ENCODE data around the gene GPRC5A. TPM values are rescaled to one million over a fixed set of nuclear protein-coding genes. Genes with fewer than 3 reads are reported as not detected.

GPRC5A gene
- polyA plus RNA-seq, 4 donors = 8.4 to 10.5 (median 9.7) TPM

GRCh38 chr12:12883369-12884001, 7.9 kb upstream of the GPRC5A start:
- no peak for DNase-seq (ENCODE audit: low read depth in 4 of 4, low spot score in 3 of 4)

GRCh38 chr12:12885096-12885792, 6.1 kb upstream of the GPRC5A start:
- DNase-seq (ENCODE audit: low read depth in 4 of 4, low spot score in 3 of 4) = peak in 1 of 4 donors; percentile 16

GRCh38 chr12:12887471-12887870, 3.9 kb upstream of the GPRC5A start:
- no peak for DNase-seq (ENCODE audit: low read depth in 4 of 4, low spot score in 3 of 4)

- DNase-seq (ENCODE audit: low read depth in 4 of 4, low spot score in 3 of 4) = no peak
These were observed 1.7 kb upstream of the GPRC5A start for GRCh38 chr12:12889701-12890100.

- peak; percentile 42 to 69 (median 56) for DNase-seq (ENCODE audit: low read depth in 4 of 4, low spot score in 3 of 4)
These were observed 751 bp upstream of the GPRC5A start for GRCh38 chr12:12890543-12891079.

GRCh38 chr12:12891881-12892355, 556 bp downstream of the GPRC5A start:
- no peak for DNase-seq (ENCODE audit: low read depth in 4 of 4, low spot score in 3 of 4)

GRCh38 chr12:12892681-12893141, 1.3 kb downstream of the GPRC5A start:
- no peak for DNase-seq (ENCODE audit: low read depth in 4 of 4, low spot score in 3 of 4)

GRCh38 chr12:12893438-12893837, 2.1 kb downstream of the GPRC5A start:
- no peak for DNase-seq (ENCODE audit: low read depth in 4 of 4, low spot score in 3 of 4)

GRCh38 chr12:12896260-12896659, 4.9 kb downstream of the GPRC5A start:
- no peak for DNase-seq (ENCODE audit: low read depth in 4 of 4, low spot score in 3 of 4)

- no peak for DNase-seq (ENCODE audit: low read depth in 4 of 4, low spot score in 3 of 4)
These were observed 5.9 kb downstream of the GPRC5A start for GRCh38 chr12:12897302-12897701.

GRCh38 chr12:12898136-12898717, 6.9 kb downstream of the GPRC5A start:
- DNase-seq (ENCODE audit: low read depth in 4 of 4, low spot score in 3 of 4) = no peak

- DNase-seq (ENCODE audit: low read depth in 4 of 4, low spot score in 3 of 4) = no peak
These were observed 7.6 kb downstream of the GPRC5A start for GRCh38 chr12:12898911-12899511.

- DNase-seq (ENCODE audit: low read depth in 4 of 4, low spot score in 3 of 4) = no peak
These were observed 8.4 kb downstream of the GPRC5A start for GRCh38 chr12:12899530-12900380.

GRCh38 chr12:12900786-12901157, 9.4 kb downstream of the GPRC5A start:
- DNase-seq (ENCODE audit: low read depth in 4 of 4, low spot score in 3 of 4) = no peak

GRCh38 chr12:12901158-12901791, 9.9 kb downstream of the GPRC5A start:
- DNase-seq (ENCODE audit: low read depth in 4 of 4, low spot score in 3 of 4) = no peak

GRCh38 chr12:12902036-12902435, 10.7 kb downstream of the GPRC5A start:
- no peak for DNase-seq (ENCODE audit: low read depth in 4 of 4, low spot score in 3 of 4)

- no peak for DNase-seq (ENCODE audit: low read depth in 4 of 4, low spot score in 3 of 4)
These were observed 12.6 kb downstream of the GPRC5A start for GRCh38 chr12:12903642-12904609.

GRCh38 chr12:12907552-12907951, 16.2 kb downstream of the GPRC5A start:
- DNase-seq (ENCODE audit: low read depth in 4 of 4, low spot score in 3 of 4) = no peak

GRCh38 chr12:12908252-12908651, 16.9 kb downstream of the GPRC5A start:
- DNase-seq (ENCODE audit: low read depth in 4 of 4, low spot score in 3 of 4) = no peak
